Muscle of arm (tissue), 14 donors: Measurements from ENCODE around the gene P2RX7. TPM values are rescaled to one million over a fixed set of nuclear protein-coding genes. Genes with fewer than 3 reads are reported as not detected.
A peak's percentile ranks its signal among the peaks of the same experiment; 100 is the strongest.

Experiments
- DNase-seq: peaks from one replicate; pipeline ENCODE4 v3.0.0-alpha.2; 2013
- long read RNA-seq, 11 donors: transcript quantifications; one replicate each; lab custom pipeline, GENCODE V29; 2026
- polyA plus RNA-seq, 12 donors: library from polyadenylated mRNA; unstranded; fragments of 120-200 nt; gene quantifications; one replicate each; pipeline ENCODE4 v1.2.1, GENCODE V29; 2013; ENCODE audit not compliant: insufficient read length in 12 of 12

Gene P2RX7
- 1 to 10 TPM in 10 of 12 donors, not detected in 2; 1.0 to 6.3 (median 1.6) TPM for polyA plus RNA-seq
- long read RNA-seq, donor 1: 0 reads
- long read RNA-seq, donor 2: 0 reads
- long read RNA-seq, donor 3: 0 reads
- long read RNA-seq, donor 4: 0 reads
- long read RNA-seq, donor 5: 0 reads
- long read RNA-seq, donor 6, full-length matches to known transcripts: 1 of 1 reads
- long read RNA-seq, donor 6, partial matches to known transcripts: 0 of 1 reads
- long read RNA-seq, donor 6, other reads (novel, unspliced or antisense): 0 of 1 reads
- long read RNA-seq, donor 7: 0 reads
- long read RNA-seq, donor 8: 0 reads
- long read RNA-seq, donor 9, full-length matches to known transcripts: 1 of 1 reads
- long read RNA-seq, donor 9, partial matches to known transcripts: 0 of 1 reads
- long read RNA-seq, donor 9, other reads (novel, unspliced or antisense): 0 of 1 reads
- long read RNA-seq, donor 10: 0 reads
- long read RNA-seq, donor 11: 0 reads

DNA sequence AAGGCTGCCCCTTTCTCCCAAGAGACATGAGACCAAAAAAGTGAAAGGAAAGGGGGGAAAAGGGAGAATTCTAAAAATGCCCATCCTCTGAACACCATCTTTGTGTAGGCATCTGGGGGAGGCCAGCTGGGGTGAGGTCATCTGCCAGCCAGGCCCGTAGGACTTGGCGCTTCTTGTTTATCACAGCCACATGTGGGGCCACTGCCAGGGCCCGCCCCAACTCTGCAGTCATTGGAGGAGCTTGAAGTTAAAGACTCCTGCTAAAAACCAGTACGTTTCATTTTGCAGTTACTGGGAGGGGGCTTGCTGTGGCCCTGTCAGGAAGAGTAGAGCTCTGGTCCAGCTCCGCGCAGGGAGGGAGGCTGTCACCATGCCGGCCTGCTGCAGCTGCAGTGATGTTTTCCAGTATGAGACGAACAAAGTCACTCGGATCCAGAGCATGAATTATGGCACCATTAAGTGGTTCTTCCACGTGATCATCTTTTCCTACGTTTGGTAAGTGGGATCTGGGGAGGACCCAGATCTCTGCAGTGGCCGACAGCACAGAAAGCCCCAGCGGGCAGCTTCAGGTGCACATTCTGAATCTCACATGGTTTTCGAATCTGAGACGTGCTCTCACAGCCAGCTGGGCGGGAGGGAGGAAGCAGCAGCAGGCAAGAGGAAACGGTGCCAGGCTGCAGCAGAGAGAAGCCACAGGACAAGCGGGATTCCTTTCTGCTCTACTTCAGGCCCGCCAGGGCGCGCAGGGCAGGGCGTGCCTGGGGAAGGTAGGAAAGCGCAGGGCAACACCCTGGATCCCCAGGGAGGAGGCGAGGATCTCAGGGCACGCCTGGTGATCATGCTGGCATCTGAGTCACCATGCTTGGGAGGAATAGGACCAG is at the start of gene P2RX7:
TSS of gene P2RX7 (plus strand) at position 276 of the 881 bp plus-strand sequence. CDS start at position 371, 95 bp downstream.
- peak; percentile 62 for DNase-seq

- no peak for DNase-seq
Measured at GRCh38 chr12:121084229-121084628, 48.4 kb upstream of the P2RX7 start.

DNA sequence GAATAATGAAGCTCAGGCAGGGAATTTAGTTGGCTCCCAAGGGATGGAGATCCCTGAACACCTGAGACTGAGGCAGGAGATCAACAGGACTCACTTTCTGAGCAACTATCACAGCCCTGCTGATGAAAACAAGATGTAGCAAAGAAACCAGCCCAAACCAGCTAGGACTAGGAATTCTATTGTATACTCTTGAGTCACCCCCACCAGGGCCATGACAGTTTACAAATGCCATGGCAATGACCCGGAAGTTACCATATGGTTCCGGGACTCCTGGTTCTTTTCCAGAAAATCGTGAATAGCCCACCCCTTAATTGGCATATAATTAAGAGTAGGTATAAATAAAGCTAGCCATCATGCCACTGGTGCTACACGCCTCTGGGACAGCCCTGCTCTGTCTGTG is 47.6 kb upstream of the P2RX7 start:
- DNase-seq: no peak

- no peak for DNase-seq
Measured at GRCh38 chr12:121085506-121086353, 46.9 kb upstream of the P2RX7 start.

DNA sequence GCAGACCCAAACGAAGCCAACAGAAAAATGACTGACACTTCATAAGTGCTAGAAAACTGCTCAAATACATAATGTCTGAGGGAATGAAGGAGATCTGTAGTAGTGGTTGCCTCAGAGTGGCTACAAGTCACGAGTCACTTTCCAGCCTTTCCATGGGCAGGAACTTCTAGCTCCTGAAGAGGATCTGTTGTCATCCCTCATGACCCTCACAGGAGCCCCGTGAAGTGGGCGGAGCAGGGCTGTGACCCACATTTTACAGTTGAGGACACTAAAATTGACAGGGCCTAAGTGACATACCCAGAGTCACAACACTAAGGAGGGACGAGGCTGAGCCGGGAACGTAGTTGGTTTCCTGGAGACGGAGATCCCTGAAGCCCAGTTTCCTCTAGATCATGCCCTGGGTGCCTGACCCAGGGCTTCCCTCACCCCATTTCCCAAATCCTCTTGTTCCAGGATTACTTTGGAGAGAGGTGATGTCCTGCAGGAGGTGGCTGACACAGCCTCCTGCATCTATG is 45.8 kb upstream of the P2RX7 start:
- no peak for DNase-seq

- no peak for DNase-seq
Measured at GRCh38 chr12:121087467-121088194, 45.0 kb upstream of the P2RX7 start.

- no peak for DNase-seq
Measured at GRCh38 chr12:121088195-121088585, 44.5 kb upstream of the P2RX7 start.

- no peak for DNase-seq
Measured at GRCh38 chr12:121089031-121089812, 43.5 kb upstream of the P2RX7 start.

DNA sequence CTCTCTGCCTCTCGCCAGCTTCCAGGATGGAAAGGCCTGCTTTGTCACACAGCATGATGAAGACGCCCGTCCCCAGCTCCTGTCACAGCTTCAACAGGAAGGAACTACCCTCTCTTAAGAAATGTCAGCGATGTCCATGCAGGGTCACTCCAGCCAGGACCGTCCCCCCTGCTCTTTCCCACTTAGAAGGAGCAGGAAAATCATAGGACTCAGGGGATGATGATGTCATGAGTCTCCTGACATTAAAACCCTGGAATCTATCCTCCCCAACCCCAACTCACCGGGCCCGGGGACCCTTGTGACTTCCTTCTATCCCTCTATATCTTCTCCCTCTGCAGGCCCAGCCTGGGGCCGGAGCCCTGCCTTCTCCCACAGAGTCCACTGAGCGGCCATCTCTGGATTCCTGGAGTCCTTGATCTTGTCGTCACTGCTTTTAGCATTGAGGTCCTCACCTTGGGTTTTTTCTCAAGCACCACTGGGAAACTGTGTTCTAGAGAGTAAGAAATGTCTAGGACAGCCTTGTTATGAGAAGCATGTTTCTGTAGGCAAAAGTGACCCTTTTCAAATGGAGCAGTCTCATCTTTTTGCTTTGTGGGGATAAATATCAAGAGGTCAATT is 42.8 kb upstream of the P2RX7 start:
- DNase-seq: no peak

DNA sequence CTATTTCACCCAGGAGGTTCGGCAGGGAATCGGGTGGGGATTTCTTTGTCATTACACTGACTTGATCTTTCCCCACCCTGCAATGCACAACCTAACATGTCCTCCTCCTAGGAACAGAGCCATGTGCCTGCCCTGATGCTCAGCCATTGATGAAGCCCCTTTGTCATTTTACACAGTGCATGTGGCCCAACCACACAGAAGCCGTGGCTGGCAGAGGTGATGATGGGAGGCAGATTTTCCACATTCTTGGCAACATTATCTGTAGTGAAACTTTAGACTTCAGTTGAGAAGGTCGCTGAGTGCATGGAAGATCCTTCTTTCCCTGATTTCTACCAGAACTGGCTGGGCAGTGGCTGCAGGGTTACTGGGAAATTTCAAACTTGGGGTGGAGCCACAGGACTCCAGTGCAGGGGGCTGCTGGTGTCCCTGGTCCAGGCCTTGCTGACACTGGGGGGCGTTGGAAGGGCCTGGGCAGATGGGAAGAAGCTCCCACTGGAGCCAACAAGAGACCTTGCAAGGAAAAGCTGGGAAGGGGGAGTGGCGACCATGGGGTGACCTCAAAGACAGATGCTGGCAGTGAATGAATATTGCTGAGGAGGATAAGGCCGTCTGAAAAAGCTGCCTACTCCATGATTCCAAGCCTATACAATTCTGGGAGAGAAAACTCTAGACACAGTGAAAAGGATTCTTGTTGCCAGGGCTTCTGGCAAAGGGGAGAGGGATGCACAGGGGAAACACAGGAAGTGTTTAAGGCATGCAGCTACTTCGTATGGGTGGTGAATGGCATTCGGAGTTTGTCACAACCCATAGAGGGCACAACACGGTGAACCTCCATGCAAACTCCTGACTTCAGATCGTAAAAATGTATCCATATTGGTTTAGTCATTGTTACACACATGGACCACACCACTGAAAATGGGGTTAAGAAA is 41.8 kb upstream of the P2RX7 start:
- no peak for DNase-seq

- DNase-seq: no peak
Measured at GRCh38 chr12:121092034-121092433, 40.6 kb upstream of the P2RX7 start.

DNA sequence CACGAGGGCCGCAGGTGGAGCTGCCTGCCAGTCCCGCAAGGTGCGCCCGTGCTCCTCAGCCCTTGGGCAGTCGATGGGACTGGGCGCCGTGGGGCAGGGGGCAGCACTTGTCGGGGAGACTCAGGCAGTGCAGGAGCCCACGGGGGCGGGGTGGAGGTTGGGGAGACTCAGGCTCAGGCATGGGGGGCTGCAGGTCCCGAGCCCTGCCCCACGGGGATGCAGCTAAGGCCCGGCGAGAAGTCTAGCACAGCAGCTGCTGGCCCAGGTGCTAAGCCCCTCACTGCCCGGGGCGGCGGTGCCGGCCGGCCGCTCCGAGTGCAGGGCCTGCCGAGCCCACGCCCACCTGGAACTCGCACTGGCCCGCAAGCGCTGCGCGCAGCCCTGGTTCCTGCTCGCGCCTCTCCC is 39.2 kb upstream of the P2RX7 start:
- DNase-seq: no peak

GRCh38 chr12:121095544-121096198 is 37.0 kb upstream of the P2RX7 start:
- DNase-seq: peak; percentile 69

- DNase-seq: no peak
Measured at GRCh38 chr12:121096199-121096798, 36.4 kb upstream of the P2RX7 start.

- no peak for DNase-seq
Measured at GRCh38 chr12:121099779-121100178, 32.9 kb upstream of the P2RX7 start.

DNA sequence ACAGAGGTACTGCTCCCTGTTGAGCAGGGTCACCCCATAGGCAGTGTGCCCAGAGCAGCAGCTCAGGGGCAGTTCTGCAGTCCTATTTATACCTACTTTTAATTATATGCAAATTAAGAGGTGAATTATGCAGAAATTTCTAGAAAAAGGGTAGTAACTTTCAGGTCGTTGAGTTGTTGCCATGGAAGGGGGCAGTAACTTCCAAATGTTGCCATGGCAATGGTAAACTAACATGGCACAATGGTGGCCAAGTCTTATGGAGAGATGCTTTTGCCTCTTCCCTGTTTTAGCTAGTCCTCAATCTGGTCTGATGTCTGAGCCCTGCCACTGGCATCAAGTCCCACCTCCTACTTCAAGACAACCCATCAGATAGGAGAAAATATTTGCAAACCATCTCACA is 30.4 kb upstream of the P2RX7 start:
- no peak for DNase-seq

DNA sequence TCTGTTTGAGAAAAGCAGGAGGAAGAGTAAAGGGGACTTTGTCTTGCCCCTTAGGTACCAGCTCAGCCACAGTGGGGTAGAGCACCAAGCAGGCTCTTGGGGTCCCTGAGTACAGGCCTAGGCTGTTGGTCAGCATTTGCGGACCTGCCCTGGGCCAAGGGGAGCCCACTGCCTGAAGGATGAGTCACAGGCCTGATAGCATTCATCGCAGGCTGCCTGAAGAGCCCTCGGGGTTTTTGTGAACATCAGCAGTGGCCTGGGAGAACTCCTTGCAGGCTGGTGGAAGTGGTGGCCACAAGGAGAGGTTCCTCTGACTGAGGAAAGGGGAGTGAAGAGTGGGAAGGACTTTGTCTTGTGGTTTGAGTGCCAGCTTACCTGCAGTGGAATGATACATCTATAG is 25.0 kb upstream of the P2RX7 start:
- DNase-seq: no peak
